K562 (cell line): Measurements from ENCODE around the gene SCGB1A1. TPM values are rescaled to one million over a fixed set of nuclear protein-coding genes. Genes with fewer than 3 reads are reported as not detected.

ENCODE experiments used
- ATAC-seq: fragments of 200-7000 bp; cut with Tn5 transposase; 3 replicates; pipeline ENCODE4 v1.9.1; 2020; ENCODE audit warnings: moderate library complexity
- BruUV-seq: library from RNA; stranded (reverse); fragments of 400-500 nt; replicated peaks from 2 replicates; lab custom pipeline; 2021; lab: Mats Ljungman, UMichigan
- CTCF ChIA-PET: fragments of 300-600 bp; formaldehyde crosslinking; extraction: SDS; loops from one replicate; lab custom pipeline; 2021; ENCODE audit warnings: low intra/inter-chr PET ratio; lab: Yijun Ruan, JAX
- POLR2A ChIA-PET: fragments of 300-600, 350-650 bp; sonication (Branson Sonifier 250); formaldehyde crosslinking; extraction: SDS; loops from one replicate; lab custom pipeline; 2021; ENCODE audit warnings: antibody characterized with exemption, inconsistent platforms; lab: Yijun Ruan, JAX
- DNase-seq, 4 experiments: peaks; one replicate each; pipeline versions ENCODE4 v3.0.0 to v3.0.0-alpha.2; 2011 to 2018; ENCODE audit warnings: low spot score in 3 of 4, mixed read lengths in 3 of 4; ENCODE audit errors: extremely low read depth in 1 of 4
- FAIRE-seq: peaks from 2 replicates; lab custom pipeline; 2011; peaks lifted over from hg19 to GRCh38; lab: Jason Lieb, UNC
- H2AFZ ChIP-seq: 2 replicates; pipeline ENCODE4 v1.6.0; 2011; ENCODE audit warnings: low read depth, low read length, control low read depth, inconsistent platforms
- H3K27ac ChIP-seq: fragments of 200-600 bp; 3 replicates; pipeline ENCODE4 v1.8.0; 2011; ENCODE audit warnings: low read depth, mild to moderate bottlenecking, control low read depth, inconsistent platforms, low read length, moderate library complexity, mixed read lengths; ENCODE audit errors: extremely low read depth
- H3K27me3 ChIP-seq, 2 experiments: fragments of 300-600 bp in 1 of 2; 2 replicates in 1 of 2; 3 replicates in 1 of 2; pipeline versions ENCODE4 v1.6.0 to v1.8.0; 2011; ENCODE audit warnings: inconsistent platforms in 2 of 2, low read length in 2 of 2, mild to moderate bottlenecking in 1 of 2, mixed read lengths in 1 of 2, moderate library complexity in 1 of 2; ENCODE audit not compliant: control insufficient read depth in 2 of 2, insufficient read depth in 2 of 2
- H3K36me3 ChIP-seq: fragments of 300-600 bp; 3 replicates; pipeline ENCODE4 v1.8.0; 2011; ENCODE audit warnings: mild to moderate bottlenecking, low read length, inconsistent platforms; ENCODE audit not compliant: control insufficient read depth, insufficient read depth
- H3K4me1 ChIP-seq, 2 experiments: fragments of 200-600 bp in 1 of 2; replicated peaks in 1 of 2; 2 replicates in 1 of 2; 3 replicates in 1 of 2; pipeline versions ENCODE4 v1.5.1 to v1.8.0; 2011; ENCODE audit warnings: inconsistent platforms in 2 of 2, low read length in 2 of 2, mild to moderate bottlenecking in 1 of 2, mixed read lengths in 1 of 2, moderate library complexity in 1 of 2; ENCODE audit not compliant: control insufficient read depth in 2 of 2, insufficient read depth in 2 of 2
- H3K4me2 ChIP-seq: 2 replicates; pipeline ENCODE4 v1.6.1; 2011; ENCODE audit warnings: low read length, control low read depth, inconsistent platforms, mixed read lengths; ENCODE audit not compliant: insufficient read depth
- H3K4me3 ChIP-seq: fragments of 200-600 bp; sonication (generic), shearing (Covaris generic); 2 replicates; pipeline ENCODE4 v1.5.1; 2016; ENCODE audit warnings: control low read depth, inconsistent platforms
- H3K79me2 ChIP-seq: fragments of 200-600 bp; 3 replicates; pipeline ENCODE4 v1.8.0; 2011; ENCODE audit warnings: low read length, inconsistent platforms; ENCODE audit not compliant: control insufficient read depth, insufficient read depth
- H3K9ac ChIP-seq, 2 experiments: 2 replicates each; pipeline versions ENCODE4 v1.6.0 to v1.6.1; 2011; ENCODE audit warnings: low read depth in 2 of 2, low read length in 2 of 2, control low read depth in 1 of 2, inconsistent platforms in 1 of 2, mild to moderate bottlenecking in 1 of 2, mixed read lengths in 1 of 2; ENCODE audit not compliant: insufficient read depth in 1 of 2
- H3K9me1 ChIP-seq: one replicate; pipeline ENCODE4 v1.6.0; 2011; ENCODE audit warnings: inconsistent platforms, mild to moderate bottlenecking, low read length, moderate library complexity; ENCODE audit not compliant: control insufficient read depth, insufficient read depth
- H3K9me3 ChIP-seq: replicated peaks from 2 replicates; pipeline ENCODE4 v1.5.1; 2011; ENCODE audit warnings: low read depth, low read length, inconsistent platforms; ENCODE audit not compliant: control insufficient read depth, insufficient read depth
- H4K20me1 ChIP-seq: replicated peaks from 2 replicates; pipeline ENCODE4 v1.6.1; 2011; ENCODE audit warnings: low read length, inconsistent platforms, mixed read lengths; ENCODE audit not compliant: control insufficient read depth, insufficient read depth
- ARID2 ChIP-seq: fragments of 450-650 bp; IDR thresholded peaks from 2 replicates; pipeline ENCODE4 v1.6.1; 2017; ENCODE audit warnings: antibody characterized with exemption, mild to moderate bottlenecking
- CREM ChIP-seq: IDR thresholded peaks from 2 replicates; pipeline ENCODE4 v1.6.1; 2014; ENCODE audit warnings: antibody characterized with exemption, low read depth
- CTCF ChIP-seq, 3 experiments: IDR thresholded peaks in 2 of 3; conservative IDR thresholded peaks in 1 of 3; 2 replicates each; pipeline ENCODE4 v1.5.1; 2011 to 2012; ENCODE audit warnings: low read length in 3 of 3, mild to moderate bottlenecking in 3 of 3, control low read depth in 2 of 3, improper control_type of control experiment in 1 of 3, inconsistent platforms in 1 of 3, low read depth in 1 of 3, mixed read lengths in 1 of 3, moderate library complexity in 1 of 3; ENCODE audit not compliant: insufficient read depth in 2 of 3
- GATAD2B ChIP-seq: fragments of 450-650 bp; IDR thresholded peaks from 2 replicates; pipeline ENCODE4 v1.6.1; 2017; ENCODE audit warnings: mild to moderate bottlenecking, borderline replicate concordance
- JUND ChIP-seq, 2 experiments: IDR thresholded peaks; 2 replicates in 1 of 2; 3 replicates in 1 of 2; pipeline ENCODE4 v1.6.1; 2011; ENCODE audit warnings: borderline replicate concordance in 2 of 2, low read depth in 2 of 2, low read length in 2 of 2, improper control_type of control experiment in 1 of 2, missing biosample characterization in 1 of 2, missing genetic modification characterization in 1 of 2, missing genetic modification reagents in 1 of 2
- PBX2 ChIP-seq, 2 experiments: IDR thresholded peaks in 1 of 2; conservative IDR thresholded peaks in 1 of 2; 2 replicates each; pipeline ENCODE4 v1.6.1; 2016; ENCODE audit warnings: low read depth in 2 of 2, mild to moderate bottlenecking in 1 of 2, missing compliant biosample characterization in 1 of 2, missing genetic modification characterization in 1 of 2, moderate library complexity in 1 of 2
- PKNOX1 ChIP-seq: fragments of 450-650 bp; IDR thresholded peaks from 2 replicates; pipeline ENCODE4 v1.6.1; 2016
- RAD51 ChIP-seq: fragments of 450-650 bp; IDR thresholded peaks from 2 replicates; pipeline ENCODE4 v1.7.1; 2016; ENCODE audit warnings: low read depth, mild to moderate bottlenecking, borderline replicate concordance
- SPI1 ChIP-seq: IDR thresholded peaks from 2 replicates; pipeline ENCODE4 v1.6.1; 2011; ENCODE audit warnings: low read depth, low read length, control low read depth, borderline replicate concordance
- TBP ChIP-seq: optimal IDR thresholded peaks from 2 replicates; pipeline ENCODE3; 2011; ENCODE audit warnings: low read depth, low read length, improper control_type of control experiment
- ZNF766 ChIP-seq: fragments of 200-800 bp; sonication (Bioruptor generic); conservative IDR thresholded peaks from 2 replicates; pipeline ENCODE4 v1.6.1; 2016; ENCODE audit warnings: missing genetic modification characterization, missing compliant biosample characterization
- WGBS: fragments of 100-300 bp; shearing (Covaris generic); methylation state at CpG from one replicate; pipeline ENCODE4 v1.1.6; 2016; ENCODE audit warnings: low coverage, mixed read lengths; ENCODE audit not compliant: insufficient coverage; ENCODE audit errors: missing lambda C conversion rate; 5-methylcytosine and 5-hydroxymethylcytosine counted together
- in situ Hi-C: fragments of 300-500 bp; cut with MboI; formaldehyde crosslinking; loops from 4 replicates; pipeline ENCODE4 v1.15.0; 2018; ENCODE audit warnings: inconsistent platforms, mixed read lengths
- intact Hi-C: fragments of 100-400 bp; cut with micrococcal nuclease; formaldehyde crosslinking; loops from 2 replicates; pipeline ENCODE4 v1.14.2; 2022
- polyA plus RNA-seq, 8 experiments: library from polyadenylated mRNA; depleted of rRNA in 4 of 8; stranded (reverse) in 5 of 8; unstranded in 3 of 8; fragments of >200 nt; fragmentation: Nextera tagmentation in 2 of 8; fragmentation: Illumina TruSeq in 1 of 8; extraction: Ambion mirVana in 2 of 8; extraction: Trizol in 1 of 8; gene quantifications; 2 replicates each; pipeline versions ENCODE4 v1.2.1 to v1.2.3, GENCODE V29; 2011 to 2014; ENCODE audit warnings: inconsistent platforms in 1 of 8, missing spikeins in 1 of 8
- total RNA-seq, 7 experiments: library from RNA; depleted of rRNA in 6 of 7; stranded (reverse); fragments of >200 nt in 6 of 7; fragmentation: Illumina TruSeq in 2 of 7; extraction: Trizol in 2 of 7; gene quantifications; 2 replicates each; pipeline versions ENCODE4 v1.2.1 to v1.2.3, GENCODE V29; 2011 to 2021; ENCODE audit warnings: low replicate concordance in 1 of 7

SCGB1A1 gene
- total and polyA plus RNA-seq, 9 of the 15 experiments (the other 6 are each of a cell fraction or from before 2014, with no cell fraction given), result 0.55 TPM; not detected in 8

- BruUV-seq, result no TSS peak
- WGBS, result 33% methylated on average over 14 of the region's 14 CpGs
- CTCF ChIA-PET, result interaction anchor here (0.5 to 3.7 kb wide), 14 partner anchors 11 to 486 kb away, joined by 3 to 48 read pairs (median 4); partner anchors contain the start of genes AHNAK, EML3, ROM1 and SLC3A2
- POLR2A ChIA-PET, result interaction anchor here (0.7 to 2.7 kb wide), 12 partner anchors 11 to 446 kb away, joined by 3 to 11 read pairs (median 4); partner anchors contain the start of genes C11orf98, CSKMT and EEF1G
- H3K4me3 ChIP-seq, result no peak overlapping the region
- H3K79me2 ChIP-seq, result no peaks in the 10 kb centered on the region
- no peaks in the 10 kb centered on the region for H3K36me3 ChIP-seq
- ATAC-seq (peak; percentile 74), DNase-seq (peak; percentile 57 to 90 (median 66)), FAIRE-seq (peak; percentile 97)
- H3K27ac ChIP-seq, result no peak overlapping the region
- H4K20me1 ChIP-seq, result no peaks in the 10 kb centered on the region
- H3K27me3 ChIP-seq, result no peaks in the 10 kb centered on the region
- H2AFZ ChIP-seq, result peak overlapping the region; percentile 54
- no peaks in the 10 kb centered on the region for H3K9me1 ChIP-seq
- no peak overlapping the region for H3K4me2 ChIP-seq
- peaks cover 55 to 66% of the 10 kb centered on the region in 2 experiments for H3K4me1 ChIP-seq
- peak overlapping the region in 1 of 2 experiments; percentile 62; a peak in 2 of 4 replicates for H3K9ac ChIP-seq
- in situ Hi-C loops (loop anchor here (5.0 to 25.0 kb wide), 4 partner anchors 160 to 617 kb away; partner anchors contain the start of gene SLC22A8), intact Hi-C loops (loop anchor here (2.0 to 10.0 kb wide), 5 partner anchors 30 to 462 kb away; partner anchors contain the start of genes BSCL2, GNG3 and POLR2G)
- no peaks in the 10 kb centered on the region for H3K9me3 ChIP-seq
- TF ChIP-seq CTCF (IDR thresholded peaks at IDR 0.05 in 2 of 3, conservative IDR thresholded peaks at IDR 0.05 in 1 of 3; ENCODE audit: insufficient read depth in 2 of 3, low read depth in 1 of 3, low read length in 3 of 3) (peak; percentile 74 to 89 (median 86)), PKNOX1 (peak; percentile 67), RAD51 (no peak), TBP (peak; percentile 30), CREM (0 out of 2 replicates have a peak, but pooled peaks have one; percentile 10), ZNF766 (CRISPR knock-in tag) (0 out of 2 replicates have a peak, but pooled peaks have one; percentile 48), ARID2 (peak; percentile 65; the same call in 1 of the 2 replicates), GATAD2B (peak; percentile 32; the same call in 1 of the 2 replicates), SPI1 (peak; percentile 69; the same call in 1 of the 2 replicates), JUND (IDR thresholded peaks at IDR 0.05; ENCODE audit: borderline replicate concordance, low read depth, low read length) (0 out of 2 replicates have a peak, but pooled peaks have one; percentile 13), JUND (tag; IDR thresholded peaks at IDR 0.05; ENCODE audit: borderline replicate concordance, low read depth, low read length) (0 out of 3 replicates have a peak, but pooled peaks have one; percentile 8), PBX2 (CRISPR knock-in tag; IDR thresholded peaks at IDR 0.05; ENCODE audit: low read depth) (no peak), PBX2 (tag; conservative IDR thresholded peaks at IDR 0.05; ENCODE audit: low read depth) (peak; percentile 52)
These were observed 23.9 kb upstream of the SCGB1A1 start for GRCh38 chr11:62394825-62395538.
